ENCODE results near the gene ADCY3. TPM values are rescaled to one million over a fixed set of nuclear protein-coding genes. Genes with fewer than 3 reads are reported as not detected.

The ADCY3 gene
- total and polyA plus RNA-seq, 10 of the 15 experiments (the other 5 are each of a cell fraction or from before 2014, with no cell fraction given) = 2.8 to 102 (median 50.4) TPM

- TF ChIP-seq E2F8 (IDR thresholded peaks at IDR 0.05; ENCODE audit: low read depth, partially characterized antibody) = no peak
- TF ChIP-seq, protein P1, sequence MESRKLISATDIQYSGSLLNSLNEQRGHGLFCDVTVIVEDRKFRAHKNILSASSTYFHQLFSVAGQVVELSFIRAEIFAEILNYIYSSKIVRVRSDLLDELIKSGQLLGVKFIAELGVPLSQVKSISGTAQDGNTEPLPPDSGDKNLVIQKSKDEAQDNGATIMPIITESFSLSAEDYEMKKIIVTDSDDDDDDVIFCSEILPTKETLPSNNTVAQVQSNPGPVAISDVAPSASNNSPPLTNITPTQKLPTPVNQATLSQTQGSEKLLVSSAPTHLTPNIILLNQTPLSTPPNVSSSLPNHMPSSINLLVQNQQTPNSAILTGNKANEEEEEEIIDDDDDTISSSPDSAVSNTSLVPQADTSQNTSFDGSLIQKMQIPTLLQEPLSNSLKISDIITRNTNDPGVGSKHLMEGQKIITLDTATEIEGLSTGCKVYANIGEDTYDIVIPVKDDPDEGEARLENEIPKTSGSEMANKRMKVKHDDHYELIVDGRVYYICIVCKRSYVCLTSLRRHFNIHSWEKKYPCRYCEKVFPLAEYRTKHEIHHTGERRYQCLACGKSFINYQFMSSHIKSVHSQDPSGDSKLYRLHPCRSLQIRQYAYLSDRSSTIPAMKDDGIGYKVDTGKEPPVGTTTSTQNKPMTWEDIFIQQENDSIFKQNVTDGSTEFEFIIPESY (IDR thresholded peaks at IDR 0.05) = no peak
Measured at GRCh38 chr2:24857746-24858145, 62.3 kb downstream of the ADCY3 start (continued).

DNA sequence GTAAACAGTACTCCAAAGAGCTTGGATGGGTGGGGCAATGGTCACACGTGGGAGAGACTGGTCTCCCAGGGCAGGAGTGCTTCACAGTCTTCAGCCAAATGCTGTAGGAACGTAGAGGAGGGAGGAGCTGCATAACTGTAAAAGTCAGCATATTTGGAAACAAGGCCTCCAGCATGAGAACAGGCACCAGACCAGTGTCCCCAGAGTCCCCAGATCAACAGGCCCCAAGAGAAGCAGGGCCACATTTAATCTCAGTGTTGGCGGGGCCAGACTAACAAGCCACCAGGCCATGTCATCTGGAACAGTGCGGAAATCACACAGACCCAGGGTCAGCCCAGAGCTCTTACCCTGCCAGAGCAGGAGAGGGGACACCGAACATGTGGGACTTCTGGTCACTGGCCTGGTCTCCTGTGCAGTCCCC lies 63.2 kb downstream of the ADCY3 start:
- Histone ChIP-seq H3K9me3 (replicated peaks; ENCODE audit: control insufficient read depth, insufficient read depth, low read length) (no peaks in the 10 kb centered on the region; the same call in 2 of the 3 replicates), H3K27me3 (replicated peaks in 1 of 2; ENCODE audit: control insufficient read depth in 2 of 2, insufficient read depth in 2 of 2, low read length in 1 of 2) (no peaks in the 10 kb centered on the region), H3K79me2 (ENCODE audit: control insufficient read depth, insufficient read depth, low read length) (no peaks in the 10 kb centered on the region; the same call in none of the 2 replicates), H3K27ac (ENCODE audit: control insufficient read depth, insufficient read depth) (no peak overlapping the region), H3K9ac (ENCODE audit: control insufficient read depth, insufficient read depth, low read length) (no peak overlapping the region), H3K4me1 (ENCODE audit: control insufficient read depth, insufficient read depth, low read length) (no peaks in the 10 kb centered on the region), H3K4me2 (ENCODE audit: control insufficient read depth, insufficient read depth) (no peak overlapping the region), H4K20me1 (ENCODE audit: control insufficient read depth, insufficient read depth) (no peaks in the 10 kb centered on the region), H3K4me3 (no peak overlapping the region), H3K36me3 (ENCODE audit: control insufficient read depth in 2 of 2, insufficient read depth in 2 of 2, low read length in 1 of 2) (peaks cover 2 to 17% of the 10 kb centered on the region in 2 experiments; a peak in 3 of 4 replicates), H2AFZ (ENCODE audit: control insufficient read depth, low read depth, low read length) (no peak overlapping the region)
- 77% methylated on average over 5 of the region's 5 CpGs for WGBS (ENCODE audit: insufficient coverage, insufficient replicate concordance, low lambda C conversion rate, missing lambda C conversion rate)
- no peak for TF ChIP-seq NKRF (conservative IDR thresholded peaks at IDR 0.05)
- no peak for TF ChIP-seq NR2C2 (IDR thresholded peaks at IDR 0.05; ENCODE audit: borderline replicate concordance, control insufficient read depth, insufficient read length, low read depth)
- no peak for TF ChIP-seq BMI1 (IDR thresholded peaks at IDR 0.05; ENCODE audit: borderline replicate concordance)
- no peak for TF ChIP-seq IRF4 (IDR thresholded peaks at IDR 0.05; ENCODE audit: low read depth, low read length)
- POLR2A ChIA-PET = no interaction called here
- SMC1A ChIA-PET (ENCODE audit: uncharacterized antibody, unreplicated experiment) = interaction anchor here (1.3 kb wide), 1 partner anchor 26 kb away, joined by 3 read pairs; no protein-coding TSS in a partner anchor
- DNase-seq (ENCODE audit: low read depth, low spot score) (no peak), ATAC-seq (no peak), FAIRE-seq (no peak)
- RAD21 ChIA-PET (ENCODE audit: unreplicated experiment) = no interaction called here
- no TSS peak for BruUV-seq (replicated peaks)
- intact Hi-C loops (cut with micrococcal nuclease; ENCODE audit: unreplicated experiment) = no loop called here
- CTCF ChIA-PET = interaction anchor here (0.6 to 1.0 kb wide), 2 partner anchors 10 to 159 kb away, joined by 3 to 4 read pairs; no protein-coding TSS in a partner anchor
- in situ Hi-C loops (cut with MboI) = no loop called here
